Mesendoderm (in vitro differentiated cells): Measurements from ENCODE around the gene SPINK7. TPM values are rescaled to one million over a fixed set of nuclear protein-coding genes. Genes with fewer than 3 reads are reported as not detected.
A peak's percentile ranks its signal among the peaks of the same experiment; 100 is the strongest.
"Not testable (repeated sequence)": the region's sequence is repeated elsewhere in the genome, so short reads cannot be mapped to it uniquely, and the experiment has no call there.

Experiments
- DNase-seq: peaks from one replicate; pipeline ENCODE4 v3.0.0; 2013
- H2AK5ac ChIP-seq: 2 replicates; pipeline ENCODE4 v1.6.1; 2013; ENCODE audit warnings: low read length, inconsistent platforms
- H2BK120ac ChIP-seq: 2 replicates; pipeline ENCODE4 v1.6.1; 2013; ENCODE audit warnings: low read depth, mild to moderate bottlenecking, low read length, moderate library complexity, mixed read lengths
- H2BK15ac ChIP-seq: replicated peaks from 2 replicates; pipeline ENCODE4 v1.6.1; 2013; ENCODE audit warnings: low read depth, mild to moderate bottlenecking, moderate library complexity
- H2BK5ac ChIP-seq: 2 replicates; pipeline ENCODE4 v1.6.1; 2013; ENCODE audit warnings: low read length, inconsistent platforms
- H3K18ac ChIP-seq: 2 replicates; pipeline ENCODE4 v1.6.1; 2013; ENCODE audit warnings: mild to moderate bottlenecking, low read length, mixed read lengths
- H3K23ac ChIP-seq: one replicate; pipeline ENCODE4 v1.6.1; 2013; ENCODE audit warnings: low read length
- H3K27ac ChIP-seq: 2 replicates; pipeline ENCODE4 v1.5.1; 2013; ENCODE audit warnings: low read depth, mild to moderate bottlenecking, inconsistent platforms, low read length, moderate library complexity
- H3K27me3 ChIP-seq: 2 replicates; pipeline ENCODE4 v1.6.1; 2013; ENCODE audit warnings: low read length, control low read depth, mild to moderate bottlenecking, inconsistent platforms; ENCODE audit not compliant: insufficient read depth, poor library complexity
- H3K36me3 ChIP-seq: 2 replicates; pipeline ENCODE4 v1.6.1; 2013; ENCODE audit warnings: low read length, inconsistent platforms; ENCODE audit not compliant: control insufficient read depth, insufficient read depth
- H3K4ac ChIP-seq: one replicate; pipeline ENCODE4 v1.6.1; 2013; ENCODE audit warnings: low read depth, mild to moderate bottlenecking, low read length, moderate library complexity
- H3K4me1 ChIP-seq: 2 replicates; pipeline ENCODE4 v1.6.1; 2013; ENCODE audit warnings: low read depth, low read length, inconsistent platforms; ENCODE audit not compliant: control insufficient read depth
- H3K4me2 ChIP-seq: 2 replicates; pipeline ENCODE4 v1.6.1; 2013; ENCODE audit warnings: low read length
- H3K4me3 ChIP-seq: 2 replicates; pipeline ENCODE4 v1.5.1; 2013; ENCODE audit warnings: mild to moderate bottlenecking, low read length
- H3K56ac ChIP-seq: one replicate; pipeline ENCODE4 v1.6.1; 2013; ENCODE audit warnings: low read length
- H3K79me1 ChIP-seq: 2 replicates; pipeline ENCODE4 v1.6.1; 2013; ENCODE audit warnings: low read length, inconsistent platforms
- H3K79me2 ChIP-seq: 2 replicates; pipeline ENCODE4 v1.6.1; 2013; ENCODE audit warnings: mild to moderate bottlenecking, low read length; ENCODE audit not compliant: control insufficient read depth, insufficient read depth
- H3K9ac ChIP-seq: 2 replicates; pipeline ENCODE4 v1.6.1; 2013; ENCODE audit warnings: low read length, inconsistent platforms
- H4K5ac ChIP-seq: one replicate; pipeline ENCODE4 v1.6.1; 2013; ENCODE audit warnings: low read length
- H4K8ac ChIP-seq: one replicate; pipeline ENCODE4 v1.6.1; 2013; ENCODE audit warnings: low read depth, mild to moderate bottlenecking, control low read depth, low read length, moderate library complexity
- WGBS: extraction: QIAGEN DNeasy Blood & Tissue Kit; methylation state at CpG from one replicate; pipeline ENCODE4 v1.1.7; 2013; ENCODE audit warnings: low lambda C conversion rate, missing lambda C conversion rate; ENCODE audit not compliant: insufficient coverage; ENCODE audit errors: extremely low coverage; 5-methylcytosine and 5-hydroxymethylcytosine counted together
- polyA plus RNA-seq, 2 experiments: library from polyadenylated mRNA; stranded (reverse); fragments of 200-250 nt; gene quantifications; one replicate each; pipeline ENCODE4 v1.2.3, GENCODE V29; 2013

SPINK7 gene
- polyA plus RNA-seq (2013, experiment 1 of 2), result not detected
- not detected for polyA plus RNA-seq (2013, experiment 2 of 2)

GRCh38 chr5:148312153-148312552, at the start of gene SPINK7:
SPINK7 (plus strand) TSS chr5:148312423; CDS start chr5:148312484, 61 bp downstream.
- H2AK5ac ChIP-seq, result no peak within 1 kb of the TSS
- H4K5ac ChIP-seq, result no peak within 1 kb of the TSS
- no peak within 1 kb of the TSS for H3K4ac ChIP-seq
- H3K27me3 ChIP-seq, result no peaks in the 10 kb centered on the region
- no peak within 1 kb of the TSS for H3K4me2 ChIP-seq
- no peak within 1 kb of the TSS for H3K18ac ChIP-seq
- no peak within 1 kb of the TSS for H3K23ac ChIP-seq
- no peaks in the 10 kb centered on the region for H3K79me1 ChIP-seq
- no peak for DNase-seq
- H3K27ac ChIP-seq, result no peak within 1 kb of the TSS
- H3K79me2 ChIP-seq, result no peaks in the 10 kb centered on the region
- no CpG with 5 or more reads among the region's 3 CpGs for WGBS
- H2BK5ac ChIP-seq, result no peak within 1 kb of the TSS
- no peak within 1 kb of the TSS for H2BK120ac ChIP-seq
- H3K4me3 ChIP-seq, result no peak within 1 kb of the TSS
- no peaks in the 10 kb centered on the region for H3K4me1 ChIP-seq
- no peak within 1 kb of the TSS for H2BK15ac ChIP-seq
- no peaks in the 10 kb centered on the region for H3K36me3 ChIP-seq
- no peak within 1 kb of the TSS for H4K8ac ChIP-seq
- H3K9ac ChIP-seq, result no peak within 1 kb of the TSS
- H3K56ac ChIP-seq, result no peak within 1 kb of the TSS

GRCh38 chr5:148267962-148268361, 44.3 kb upstream of the SPINK7 start:
- H3K79me2 ChIP-seq, result no peaks in the 10 kb centered on the region
- H2BK5ac ChIP-seq, result no peak overlapping the region
- no peak overlapping the region for H3K4ac ChIP-seq
- H3K23ac ChIP-seq, result no peak overlapping the region
- DNase-seq, result no peak
- H4K8ac ChIP-seq, result no peak overlapping the region
- no peak overlapping the region for H3K9ac ChIP-seq
- no peak overlapping the region for H2BK15ac ChIP-seq
- no peak overlapping the region for H3K4me3 ChIP-seq
- no peaks in the 10 kb centered on the region for H3K27me3 ChIP-seq
- H3K18ac ChIP-seq, result no peak overlapping the region
- H3K4me1 ChIP-seq, result no peaks in the 10 kb centered on the region
- no peak overlapping the region for H3K27ac ChIP-seq
- H2BK120ac ChIP-seq, result no peak overlapping the region
- H3K79me1 ChIP-seq, result no peaks in the 10 kb centered on the region
- no peak overlapping the region for H3K56ac ChIP-seq
- H3K4me2 ChIP-seq, result no peak overlapping the region
- no peak overlapping the region for H4K5ac ChIP-seq
- no peaks in the 10 kb centered on the region for H3K36me3 ChIP-seq
- no CpG with 5 or more reads among the region's 3 CpGs for WGBS
- H2AK5ac ChIP-seq, result no peak overlapping the region

- Histone ChIP-seq H3K4me3 (no peak within 1 kb of the TSS), H2BK120ac (no peak within 1 kb of the TSS), H3K4me2 (no peak within 1 kb of the TSS), H3K23ac (no peak within 1 kb of the TSS), H3K27me3 (no peaks in the 10 kb centered on the region), H3K79me1 (no peaks in the 10 kb centered on the region), H3K36me3 (no peaks in the 10 kb centered on the region), H4K8ac (no peak within 1 kb of the TSS), H3K56ac (no peak within 1 kb of the TSS), H2AK5ac (no peak within 1 kb of the TSS), H3K4me1 (no peaks in the 10 kb centered on the region), H3K27ac (no peak within 1 kb of the TSS), H3K18ac (no peak within 1 kb of the TSS), H3K4ac (no peak within 1 kb of the TSS), H3K9ac (no peak within 1 kb of the TSS), H2BK5ac (no peak within 1 kb of the TSS), H3K79me2 (no peaks in the 10 kb centered on the region), H2BK15ac (no peak within 1 kb of the TSS), H4K5ac (no peak within 1 kb of the TSS)
- DNase-seq, result peak; percentile 31
- no CpG with 5 or more reads among the region's 4 CpGs for WGBS
Observed at GRCh38 chr5:148268566-148268965, 43.7 kb upstream of the SPINK7 start, which contains the start of gene SPINK13. SPINK13 (plus strand) TSS chr5:148268794; CDS start chr5:148270073, 1,279 bp downstream.

GRCh38 chr5:148275129-148275528, 37.1 kb upstream of the SPINK7 start:
- H4K8ac ChIP-seq, H3K56ac ChIP-seq, DNase-seq, H3K27me3 ChIP-seq, H4K5ac ChIP-seq, H3K4ac ChIP-seq, H3K18ac ChIP-seq, H3K4me1 ChIP-seq, H3K4me2 ChIP-seq, H3K4me3 ChIP-seq, H3K9ac ChIP-seq, H3K79me1 ChIP-seq, H2BK5ac ChIP-seq, H3K27ac ChIP-seq, H3K36me3 ChIP-seq, H3K79me2 ChIP-seq, H2AK5ac ChIP-seq, H2BK15ac ChIP-seq, H3K23ac ChIP-seq, H2BK120ac ChIP-seq: not testable (repeated sequence)
- no CpG with 5 or more reads among the region's 2 CpGs for WGBS

GRCh38 chr5:148280893-148281292, 31.3 kb upstream of the SPINK7 start:
- not testable (repeated sequence) for H3K4me1 ChIP-seq, H4K5ac ChIP-seq, H3K36me3 ChIP-seq, H3K4ac ChIP-seq, H4K8ac ChIP-seq, H3K23ac ChIP-seq, H3K4me2 ChIP-seq, H3K27ac ChIP-seq, H3K79me1 ChIP-seq, H3K56ac ChIP-seq, H3K9ac ChIP-seq, H3K4me3 ChIP-seq, H2AK5ac ChIP-seq, H3K27me3 ChIP-seq, H3K18ac ChIP-seq, H2BK15ac ChIP-seq, H3K79me2 ChIP-seq, H2BK120ac ChIP-seq, H2BK5ac ChIP-seq
- WGBS, result no CpG with 5 or more reads among the region's 5 CpGs
- DNase-seq, result peak; percentile 14

- not testable (repeated sequence) for H3K4me1 ChIP-seq, H4K8ac ChIP-seq, H3K18ac ChIP-seq, H3K4me2 ChIP-seq, H3K27me3 ChIP-seq, H3K56ac ChIP-seq, H4K5ac ChIP-seq, H2AK5ac ChIP-seq, H2BK120ac ChIP-seq, DNase-seq, H2BK15ac ChIP-seq, H3K27ac ChIP-seq, H3K36me3 ChIP-seq, H3K79me1 ChIP-seq, H3K9ac ChIP-seq, H3K23ac ChIP-seq, H3K79me2 ChIP-seq, H2BK5ac ChIP-seq, H3K4ac ChIP-seq, H3K4me3 ChIP-seq
- no CpG with 5 or more reads among the region's 4 CpGs for WGBS
Observed at GRCh38 chr5:148281336-148281735, 30.9 kb upstream of the SPINK7 start.
